GM23338 (cell line): ENCODE data around the gene CCDC91. TPM values are rescaled to one million over a fixed set of nuclear protein-coding genes. Genes with fewer than 3 reads are reported as not detected.

Experiments
- ATAC-seq: fragments of 200-7000 bp; cut with Tn5 transposase; 3 replicates; pipeline ENCODE4 v1.9.1; 2020
- DNase-seq: peaks from one replicate; pipeline ENCODE4 v3.0.0-alpha.2; 2015; ENCODE audit warnings: low spot score
- H2AFZ ChIP-seq: fragments of 200-600 bp; sonication (generic); 2 replicates; pipeline ENCODE4 v1.8.0; 2016; ENCODE audit warnings: antibody characterized with exemption, mild to moderate bottlenecking, moderate library complexity
- H3F3A ChIP-seq: fragments of 200-600 bp; sonication (generic); replicated peaks from 2 replicates; pipeline ENCODE4 v1.8.0; 2017; ENCODE audit warnings: antibody characterized with exemption, mixed run types, low read depth
- H3K27ac ChIP-seq: fragments of 200-600 bp; sonication (generic); 2 replicates; pipeline ENCODE4 v1.6.1; 2016; ENCODE audit warnings: low read depth
- H3K27me3 ChIP-seq: fragments of 200-600 bp; sonication (generic); 2 replicates; pipeline ENCODE4 v1.8.0; 2016; ENCODE audit warnings: mild to moderate bottlenecking, mixed run types, moderate library complexity; ENCODE audit not compliant: insufficient read depth
- H3K36me3 ChIP-seq: fragments of 200-600 bp; sonication (generic); 2 replicates; pipeline ENCODE4 v1.8.0; 2016; ENCODE audit warnings: mild to moderate bottlenecking; ENCODE audit not compliant: insufficient read depth
- H3K4me1 ChIP-seq: fragments of 200-600 bp; sonication (generic); 2 replicates; pipeline ENCODE4 v1.8.0; 2016; ENCODE audit warnings: mild to moderate bottlenecking, moderate library complexity; ENCODE audit not compliant: insufficient read depth
- H3K4me2 ChIP-seq: fragments of 200-600 bp; sonication (generic); 2 replicates; pipeline ENCODE4 v1.7.1; 2017; ENCODE audit warnings: mixed run types
- H3K4me3 ChIP-seq: fragments of 200-600 bp; sonication (generic); 2 replicates; pipeline ENCODE4 v1.6.1; 2016; ENCODE audit warnings: mixed run types
- H3K79me2 ChIP-seq: fragments of 200-600 bp; sonication (generic); replicated peaks from 2 replicates; pipeline ENCODE4 v1.8.0; 2017; ENCODE audit warnings: mild to moderate bottlenecking; ENCODE audit not compliant: insufficient read depth
- H3K9me2 ChIP-seq: fragments of 200-600 bp; sonication (generic); 2 replicates; pipeline ENCODE4 v1.8.0; 2017; ENCODE audit not compliant: insufficient read depth
- H4K20me1 ChIP-seq: fragments of 200-600 bp; sonication (generic); replicated peaks from 2 replicates; pipeline ENCODE4 v1.8.0; 2017; ENCODE audit warnings: mild to moderate bottlenecking; ENCODE audit not compliant: insufficient read depth
- H3K27ac Mint-ChIP-seq: 2 replicates; pipeline ENCODE4 v1.8.0; 2020; ENCODE audit warnings: inconsistent platforms, mild to moderate bottlenecking, moderate library complexity, mixed read lengths
- H3K27me3 Mint-ChIP-seq: 3 replicates; pipeline ENCODE4 v1.8.0; 2022; ENCODE audit warnings: low read depth, mild to moderate bottlenecking, moderate library complexity, mixed read lengths, inconsistent platforms; ENCODE audit not compliant: insufficient read depth, poor library complexity
- H3K36me3 Mint-ChIP-seq: 3 replicates; pipeline ENCODE4 v1.8.0; 2021; ENCODE audit warnings: low read depth, mild to moderate bottlenecking, inconsistent platforms, moderate library complexity, mixed read lengths
- H3K4me1 Mint-ChIP-seq: 3 replicates; pipeline ENCODE4 v1.8.0; 2020; ENCODE audit warnings: mild to moderate bottlenecking, inconsistent platforms, mixed read lengths
- H3K4me3 Mint-ChIP-seq: 3 replicates; pipeline ENCODE4 v1.8.0; 2021; ENCODE audit warnings: moderate library complexity, mild to moderate bottlenecking, inconsistent platforms, mixed read lengths
- H3K9me3 Mint-ChIP-seq: 3 replicates; pipeline ENCODE4 v1.8.0; 2020; ENCODE audit warnings: moderate library complexity, mild to moderate bottlenecking, inconsistent platforms, mixed read lengths
- CREB1 ChIP-seq: fragments of 250-450 bp; sonication (Bioruptor Pico); IDR thresholded peaks from 2 replicates; pipeline ENCODE4 v1.5.0; 2020; ENCODE audit warnings: low read depth, mild to moderate bottlenecking, moderate library complexity
- CTCF ChIP-seq, 2 experiments: fragments of 200-600 bp in 1 of 2; sonication (generic) in 1 of 2; conservative IDR thresholded peaks; 2 replicates each; pipeline versions ENCODE4 v1.5.1 to v1.6.1; 2016 to 2017; ENCODE audit warnings: antibody characterized with exemption in 2 of 2, low read depth in 2 of 2, mild to moderate bottlenecking in 2 of 2, moderate library complexity in 1 of 2
- ETS1 ChIP-seq: IDR thresholded peaks from 2 replicates; pipeline ENCODE4 v1.6.1; 2016; ENCODE audit warnings: antibody characterized with exemption
- EZH2phosphoT487 ChIP-seq: fragments of 200-600 bp; sonication (generic); IDR thresholded peaks from one replicate; pipeline ENCODE4 v1.8.1; 2018; ENCODE audit warnings: antibody characterized with exemption; ENCODE audit not compliant: unreplicated experiment
- JUNB ChIP-seq: IDR thresholded peaks from one replicate; pipeline ENCODE4 v1.6.1; 2016; ENCODE audit warnings: antibody characterized with exemption; ENCODE audit not compliant: unreplicated experiment
- NANOG ChIP-seq: IDR thresholded peaks from 2 replicates; pipeline ENCODE4 v1.6.1; 2016; ENCODE audit warnings: antibody characterized with exemption, borderline replicate concordance
- REST ChIP-seq: IDR thresholded peaks from one replicate; pipeline ENCODE4 v1.6.1; 2018; ENCODE audit warnings: antibody characterized with exemption; ENCODE audit not compliant: unreplicated experiment
- STAT1 ChIP-seq: IDR thresholded peaks from one replicate; pipeline ENCODE4 v1.6.1; 2016; ENCODE audit warnings: antibody characterized with exemption; ENCODE audit not compliant: unreplicated experiment
- ZNF331 ChIP-seq: fragments of 250-450 bp; sonication (Bioruptor Pico); IDR thresholded peaks from 2 replicates; pipeline ENCODE4 v1.5.0; 2020; ENCODE audit warnings: low read depth, mild to moderate bottlenecking, moderate library complexity
- polyA plus RNA-seq: library from polyadenylated mRNA; unstranded; fragments of >200 nt; fragmentation: Nextera tagmentation; extraction: Ambion mirVana; gene quantifications from 2 replicates; pipeline ENCODE4 v1.2.1, GENCODE V29; 2016
- total RNA-seq: library from RNA; depleted of rRNA; stranded (reverse); fragments of >200 nt; shearing (Covaris generic); gene quantifications from 2 replicates; pipeline ENCODE4 v1.2.3, GENCODE V29; 2014

Gene CCDC91
- total and polyA plus RNA-seq, 2 experiments from 2014 or later = 24.7 to 48.7 TPM

GRCh38 chr12:28162697-28163096 is 27.6 kb upstream of the CCDC91 start (continued):
- TF ChIP-seq REST (no peak), ETS1 (no peak)

- H3F3A ChIP-seq = no peaks in the 10 kb centered on the region
- no peaks in the 10 kb centered on the region for H3K79me2 ChIP-seq
- H3K9me2 ChIP-seq = no peaks in the 10 kb centered on the region
- H3K27me3 ChIP-seq = no peaks in the 10 kb centered on the region
- Mint-ChIP-seq H3K4me1 (no peaks in the 10 kb centered on the region), H3K4me3 (no peak overlapping the region), H3K36me3 (no peaks in the 10 kb centered on the region), H3K27me3 (peaks cover 1% of the 10 kb centered on the region), H3K27ac (no peak overlapping the region), H3K9me3 (no peaks in the 10 kb centered on the region)
- TF ChIP-seq JUNB (no peak), CTCF (conservative IDR thresholded peaks at IDR 0.05; ENCODE audit: low read depth in 2 of 2) (no peak)
- H3K27ac ChIP-seq = no peak overlapping the region
- H3K4me1 ChIP-seq = no peaks in the 10 kb centered on the region
- no peak overlapping the region for H3K4me2 ChIP-seq
- H3K4me3 ChIP-seq = no peak overlapping the region
- H3K36me3 ChIP-seq = no peaks in the 10 kb centered on the region
- DNase-seq (no peak), ATAC-seq (no peak)
- H4K20me1 ChIP-seq = no peaks in the 10 kb centered on the region
- no peak overlapping the region for H2AFZ ChIP-seq
Observed at GRCh38 chr12:28164644-28165275, 25.5 kb upstream of the CCDC91 start.

- H3F3A ChIP-seq = no peaks in the 10 kb centered on the region
- H3K9me3 Mint-ChIP-seq = no peaks in the 10 kb centered on the region
- peaks cover 2% of the 10 kb centered on the region for H3K27me3 Mint-ChIP-seq
- H3K36me3 Mint-ChIP-seq = no peaks in the 10 kb centered on the region
- H3K4me3 Mint-ChIP-seq = no peak overlapping the region
- ATAC-seq = no peak
- no peaks in the 10 kb centered on the region for H3K27me3 ChIP-seq
- no peaks in the 10 kb centered on the region for H3K4me1 Mint-ChIP-seq
- no peak overlapping the region for H3K27ac ChIP-seq
- no peaks in the 10 kb centered on the region for H3K36me3 ChIP-seq
- H3K4me1 ChIP-seq = no peaks in the 10 kb centered on the region
- H4K20me1 ChIP-seq = no peaks in the 10 kb centered on the region
- H3K4me2 ChIP-seq = no peak overlapping the region
- no peak overlapping the region for H2AFZ ChIP-seq
- no peak overlapping the region for H3K27ac Mint-ChIP-seq
- H3K79me2 ChIP-seq = no peaks in the 10 kb centered on the region
- H3K4me3 ChIP-seq = no peak overlapping the region
- no peaks in the 10 kb centered on the region for H3K9me2 ChIP-seq
- no peak for DNase-seq
- TF ChIP-seq EZH2phosphoT487 (no peak), CREB1 (CRISPR knock-in tag) (no peak), JUNB (no peak), ZNF331 (CRISPR knock-in tag) (no peak), STAT1 (no peak), NANOG (no peak), CTCF (conservative IDR thresholded peaks at IDR 0.05; ENCODE audit: low read depth in 2 of 2) (no peak), REST (no peak)
Observed at GRCh38 chr12:28167981-28168485, 22.2 kb upstream of the CCDC91 start.
